ENCODE results near the gene CFAP410. TPM values are rescaled to one million over a fixed set of nuclear protein-coding genes. Genes with fewer than 3 reads are reported as not detected.
A peak's percentile ranks its signal among the peaks of the same experiment; 100 is the strongest.

The CFAP410 gene
- total and polyA plus RNA-seq, 2 of the 8 experiments (the other 6 are each of a cell fraction or from before 2014, with no cell fraction given), result 10.6 to 12.0 TPM

- H2BK12ac ChIP-seq (ENCODE audit: low read depth, low read length), result no peak overlapping the region
- no peak overlapping the region for H2AK5ac ChIP-seq (ENCODE audit: low read depth, low read length)
- peaks cover 0 to 9% (median 2%) of the 10 kb centered on the region in 4 experiments; a peak in 2 of 7 replicates for H3K4me1 ChIP-seq (replicated peaks in 1 of 4; ENCODE audit: control insufficient read depth in 3 of 4, insufficient read depth in 4 of 4, low read length in 3 of 4)
- H3K79me1 ChIP-seq (ENCODE audit: low read depth, low read length), result no peaks in the 10 kb centered on the region
- no peak overlapping the region for H3K14ac ChIP-seq (ENCODE audit: insufficient read length)
- POLR2A ChIA-PET (ENCODE audit: partially characterized antibody), result no interaction called here
- no peak overlapping the region for H3K4me2 ChIP-seq (ENCODE audit: insufficient read depth in 1 of 2, low read depth in 2 of 2, low read length in 2 of 2)
- no peak overlapping the region for H3K56ac ChIP-seq (replicated peaks; ENCODE audit: insufficient read length, low read depth, low read length)
- H3K23me2 ChIP-seq (ENCODE audit: low read depth, low read length), result peaks cover 2% of the 10 kb centered on the region; the same call in 1 of the 2 replicates
- H2BK120ac ChIP-seq (replicated peaks; ENCODE audit: low read depth, low read length), result no peak overlapping the region
- no peak overlapping the region; a peak in 1 of 7 replicates for H3K9ac ChIP-seq (replicated peaks in 1 of 4; ENCODE audit: extremely low read depth in 1 of 4, low read depth in 3 of 4, low read length in 3 of 4)
- H3K4ac ChIP-seq (replicated peaks; ENCODE audit: insufficient read length, low read depth, low read length), result no peak overlapping the region
- no peak overlapping the region for H4K5ac ChIP-seq (ENCODE audit: insufficient read length, low read depth, low read length)
- TF ChIP-seq BACH1 (IDR thresholded peaks at IDR 0.05; ENCODE audit: low read length), result no peak
- TF ChIP-seq FOSL1 (IDR thresholded peaks at IDR 0.05; ENCODE audit: insufficient read depth, low read depth, low read length), result no peak
- TF ChIP-seq RFX5 (IDR thresholded peaks at IDR 0.05; ENCODE audit: borderline replicate concordance, low read depth, low read length), result no peak
- no peak for TF ChIP-seq SIX5 (IDR thresholded peaks at IDR 0.05; ENCODE audit: low read depth, low read length)
- H3K27ac ChIP-seq (ENCODE audit: low read depth, low read length), result no peak overlapping the region
- CTCF ChIA-PET (ENCODE audit: partially characterized antibody), result interaction anchor here (0.9 to 1.5 kb wide), 5 partner anchors 11 to 27 kb away, joined by 3 to 4 read pairs (median 4); partner anchors contain the start of gene TRPM2
- H2BK15ac ChIP-seq (ENCODE audit: low read length), result no peak overlapping the region
- no peaks in the 10 kb centered on the region for H3K36me3 ChIP-seq (ENCODE audit: control insufficient read depth in 2 of 4, insufficient read depth in 4 of 4, low read length in 3 of 4)
- FAIRE-seq (no peak), DNase-seq (ENCODE audit: low read depth in 1 of 2, low spot score in 2 of 2) (no peak)
- no peak overlapping the region for H3K4me3 ChIP-seq (ENCODE audit: extremely low read depth in 1 of 4, insufficient read depth in 2 of 4, low read depth in 3 of 4, low read length in 4 of 4)
- peaks cover 2 to 5% of the 10 kb centered on the region in 2 experiments; a peak in 1 of 4 replicates for H3K9me3 ChIP-seq (ENCODE audit: insufficient read depth in 2 of 2, low read depth in 1 of 2, low read length in 1 of 2)
- no peaks in the 10 kb centered on the region for H3K79me2 ChIP-seq (ENCODE audit: control insufficient read depth in 1 of 2, insufficient read depth in 2 of 2, low read length in 2 of 2)
- no peaks in the 10 kb centered on the region; a peak in 1 of 7 replicates for H3K27me3 ChIP-seq (replicated peaks in 1 of 4; ENCODE audit: control insufficient read depth in 3 of 4, extremely low read depth in 1 of 4, insufficient read depth in 3 of 4, low read length in 3 of 4)
- H3K18ac ChIP-seq (ENCODE audit: extremely low read depth, low read length), result no peak overlapping the region; the same call in 1 of the 2 replicates
- H2AFZ ChIP-seq (ENCODE audit: low read length), result no peak overlapping the region
- no peak overlapping the region for H4K91ac ChIP-seq (replicated peaks; ENCODE audit: insufficient read length, low read length)
- H4K8ac ChIP-seq (ENCODE audit: extremely low read depth, insufficient read depth, low read length), result peak overlapping the region; percentile 53; the same call in 1 of the 2 replicates
- H4K20me1 ChIP-seq (replicated peaks in 1 of 2; ENCODE audit: control insufficient read depth in 1 of 2, insufficient read depth in 2 of 2, low read length in 2 of 2), result no peaks in the 10 kb centered on the region
- H3K23ac ChIP-seq (ENCODE audit: insufficient read length), result no peak overlapping the region
- 81% methylated on average over 26 of the region's 31 CpGs; no CpG with 5 or more reads in 1 of the 2 experiments for WGBS, 2 experiments (ENCODE audit: extremely low coverage in 1 of 2, insufficient coverage in 1 of 2, insufficient read length in 1 of 2, insufficient replicate concordance in 2 of 2, low coverage in 1 of 2, low lambda C conversion rate in 2 of 2, missing lambda C conversion rate in 1 of 2)
- no peak overlapping the region for H2BK20ac ChIP-seq (ENCODE audit: low read length)
- peak overlapping the region; percentile 30; the same call in 1 of the 2 replicates for H2BK5ac ChIP-seq (ENCODE audit: low read depth, low read length)
These were observed 41.0 kb upstream of the CFAP410 start for GRCh38 chr21:44379991-44380865.

Data from H1 (cell line).